ENCODE measurements around the gene SLC29A1.

SLC29A1 gene

GRCh38 chr6:44257025-44257752, 33.8 kb downstream of the SLC29A1 start, which contains the start of gene SLC35B2:
TSS of gene SLC35B2 (minus strand) at chr6:44257528. CDS start at chr6:44257410, 118 bp downstream.
- peak within 1 kb of the TSS; percentile 14 for H4K91ac ChIP-seq (ENCODE audit: low read depth, low read length, poor library complexity)
- peak; percentile 78 for DNase-seq (ENCODE audit: low spot score)
- WGBS, 2 donors (ENCODE audit: extremely low coverage in 2 of 2, insufficient read length in 2 of 2, insufficient replicate concordance in 1 of 2) = no CpG with 5 or more reads among the region's 80 CpGs

DNA sequence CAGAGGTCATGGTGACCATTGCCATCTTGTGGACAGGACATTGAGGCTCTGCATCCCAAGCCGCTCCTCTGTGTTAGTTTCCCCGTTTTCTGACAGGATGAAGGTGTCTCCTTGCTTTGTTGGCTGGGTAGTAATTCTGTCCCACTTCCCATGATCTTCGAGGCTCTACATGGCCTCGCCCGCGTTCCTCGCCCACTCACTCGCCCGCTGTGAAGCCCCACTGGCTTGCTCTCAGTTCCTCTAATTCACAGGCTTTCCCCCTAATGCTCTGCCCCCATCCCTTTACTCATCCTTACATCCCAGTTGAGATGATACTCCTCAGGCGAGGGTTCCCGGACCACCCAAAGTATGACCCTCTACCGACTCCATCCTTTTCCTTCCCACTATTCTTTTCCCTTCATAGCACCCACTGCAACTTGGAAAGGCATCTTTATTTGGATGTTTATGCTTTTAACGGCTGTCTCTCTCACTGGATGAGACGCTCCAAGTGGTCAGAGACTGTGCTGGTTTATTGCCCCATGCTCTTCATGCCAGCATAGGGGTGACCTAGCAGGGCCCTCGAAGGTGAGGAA, 34.4 kb downstream of the SLC29A1 start:
- Histone ChIP-seq H3K27ac (replicated peaks; ENCODE audit: low read length) (peak overlapping the region; percentile 35), H2BK5ac (ENCODE audit: low read length) (no peak overlapping the region), H3K36me3 (replicated peaks in 1 of 2; ENCODE audit: control insufficient read depth in 2 of 2, insufficient read depth in 2 of 2, low read length in 2 of 2) (peaks cover 40 to 79% of the 10 kb centered on the region in 2 donors), H3K9me3 (replicated peaks in 1 of 2; ENCODE audit: control insufficient read depth in 2 of 2, insufficient read depth in 1 of 2, low read depth in 1 of 2, low read length in 2 of 2) (no peaks in the 10 kb centered on the region), H2BK120ac (ENCODE audit: low read depth, low read length) (no peak overlapping the region), H3K14ac (ENCODE audit: low read length) (no peak overlapping the region), H3K4ac (ENCODE audit: low read length) (no peak overlapping the region), H2AFZ (ENCODE audit: low read length) (peak overlapping the region; percentile 91), H3K4me3 (ENCODE audit: low read length in 2 of 2) (peak overlapping the region; percentile 67 to 69), H4K8ac (ENCODE audit: low read depth, low read length) (no peak overlapping the region), H2AK5ac (ENCODE audit: low read depth, low read length) (peak overlapping the region; percentile 27), H3K79me1 (ENCODE audit: low read depth, low read length) (no peaks in the 10 kb centered on the region), H3K4me1 (ENCODE audit: control insufficient read depth in 2 of 2, insufficient read depth in 1 of 2, low read depth in 1 of 2, low read length in 2 of 2) (peaks cover 13 to 14% of the 10 kb centered on the region in 2 donors), H3K4me2 (ENCODE audit: insufficient read depth, low read length, poor library complexity, severe bottlenecking) (peak overlapping the region; percentile 98), H2BK12ac (ENCODE audit: low read length) (no peak overlapping the region), H2BK15ac (ENCODE audit: low read length) (no peak overlapping the region), H3K18ac (ENCODE audit: low read length) (peak overlapping the region; percentile 89), H3K27me3 (ENCODE audit: control insufficient read depth in 3 of 3, insufficient read depth in 3 of 3, low read depth in 1 of 3, low read length in 3 of 3) (no peaks in the 10 kb centered on the region), H3K23ac (ENCODE audit: low read depth, low read length, poor library complexity) (peak overlapping the region; percentile 92), H3K9ac (ENCODE audit: low read depth, low read length, poor library complexity) (no peak overlapping the region), H4K91ac (ENCODE audit: low read depth, low read length, poor library complexity) (no peak overlapping the region)
- no peak for DNase-seq (ENCODE audit: low spot score)
- WGBS, 2 donors (ENCODE audit: extremely low coverage in 2 of 2, insufficient read length in 2 of 2, insufficient replicate concordance in 1 of 2) = no CpG with 5 or more reads among the region's 15 CpGs

More at GRCh38 chr6:44257025-44257752, 33.8 kb downstream of the SLC29A1 start, which contains the start of gene SLC35B2:
- Histone ChIP-seq H2AK5ac (ENCODE audit: low read depth, low read length) (peak within 1 kb of the TSS; percentile 77), H3K4me2 (ENCODE audit: insufficient read depth, low read length, poor library complexity, severe bottlenecking) (peak within 1 kb of the TSS; percentile 98), H3K79me1 (ENCODE audit: low read depth, low read length) (no peaks in the 10 kb centered on the region), H3K18ac (ENCODE audit: low read length) (peak within 1 kb of the TSS; percentile 98), H3K9ac (ENCODE audit: low read depth, low read length, poor library complexity) (peak within 1 kb of the TSS; percentile 91), H2AFZ (ENCODE audit: low read length) (peak within 1 kb of the TSS; percentile 91), H3K14ac (ENCODE audit: low read length) (peak within 1 kb of the TSS; percentile 26), H2BK120ac (ENCODE audit: low read depth, low read length) (no peak within 1 kb of the TSS), H3K4ac (ENCODE audit: low read length) (peak within 1 kb of the TSS; percentile 72), H2BK5ac (ENCODE audit: low read length) (peak within 1 kb of the TSS; percentile 91), H3K36me3 (replicated peaks in 1 of 2; ENCODE audit: control insufficient read depth in 2 of 2, insufficient read depth in 2 of 2, low read length in 2 of 2) (peaks cover 42 to 80% of the 10 kb centered on the region in 2 donors), H3K23ac (ENCODE audit: low read depth, low read length, poor library complexity) (peak within 1 kb of the TSS; percentile 92), H3K4me3 (ENCODE audit: low read length in 2 of 2) (peak within 1 kb of the TSS; percentile 67 to 95), H3K4me1 (ENCODE audit: control insufficient read depth in 2 of 2, insufficient read depth in 1 of 2, low read depth in 1 of 2, low read length in 2 of 2) (peaks cover 12 to 14% of the 10 kb centered on the region in 2 donors), H3K9me3 (replicated peaks in 1 of 2; ENCODE audit: control insufficient read depth in 2 of 2, insufficient read depth in 1 of 2, low read depth in 1 of 2, low read length in 2 of 2) (no peaks in the 10 kb centered on the region), H2BK12ac (ENCODE audit: low read length) (no peak within 1 kb of the TSS), H2BK15ac (ENCODE audit: low read length) (peak within 1 kb of the TSS; percentile 55), H4K8ac (ENCODE audit: low read depth, low read length) (no peak within 1 kb of the TSS), H3K27me3 (ENCODE audit: control insufficient read depth in 3 of 3, insufficient read depth in 3 of 3, low read depth in 1 of 3, low read length in 3 of 3) (no peaks in the 10 kb centered on the region), H3K27ac (replicated peaks; ENCODE audit: low read length) (peak within 1 kb of the TSS; percentile 90)

GRCh38 chr6:44258325-44258863, 35.0 kb downstream of the SLC29A1 start:
- Histone ChIP-seq H3K9ac (ENCODE audit: low read depth, low read length, poor library complexity) (no peak overlapping the region), H3K4me3 (ENCODE audit: low read length in 2 of 2) (no peak overlapping the region), H2BK120ac (ENCODE audit: low read depth, low read length) (no peak overlapping the region), H3K14ac (ENCODE audit: low read length) (no peak overlapping the region), H2BK15ac (ENCODE audit: low read length) (no peak overlapping the region), H4K8ac (ENCODE audit: low read depth, low read length) (no peak overlapping the region), H4K91ac (ENCODE audit: low read depth, low read length, poor library complexity) (no peak overlapping the region), H3K27me3 (ENCODE audit: control insufficient read depth in 3 of 3, insufficient read depth in 3 of 3, low read depth in 1 of 3, low read length in 3 of 3) (no peaks in the 10 kb centered on the region), H3K4ac (ENCODE audit: low read length) (no peak overlapping the region), H3K18ac (ENCODE audit: low read length) (no peak overlapping the region), H3K23ac (ENCODE audit: low read depth, low read length, poor library complexity) (no peak overlapping the region), H3K4me2 (ENCODE audit: insufficient read depth, low read length, poor library complexity, severe bottlenecking) (no peak overlapping the region), H2BK5ac (ENCODE audit: low read length) (no peak overlapping the region), H3K27ac (replicated peaks; ENCODE audit: low read length) (no peak overlapping the region), H2AFZ (ENCODE audit: low read length) (no peak overlapping the region), H2BK12ac (ENCODE audit: low read length) (no peak overlapping the region), H3K4me1 (ENCODE audit: control insufficient read depth in 2 of 2, insufficient read depth in 1 of 2, low read depth in 1 of 2, low read length in 2 of 2) (peaks cover 17 to 19% of the 10 kb centered on the region in 2 donors), H3K9me3 (replicated peaks in 1 of 2; ENCODE audit: control insufficient read depth in 2 of 2, insufficient read depth in 1 of 2, low read depth in 1 of 2, low read length in 2 of 2) (no peaks in the 10 kb centered on the region), H3K36me3 (replicated peaks in 1 of 2; ENCODE audit: control insufficient read depth in 2 of 2, insufficient read depth in 2 of 2, low read length in 2 of 2) (peaks cover 34 to 77% of the 10 kb centered on the region in 2 donors), H3K79me1 (ENCODE audit: low read depth, low read length) (no peaks in the 10 kb centered on the region), H2AK5ac (ENCODE audit: low read depth, low read length) (no peak overlapping the region)
- no CpG with 5 or more reads among the region's 9 CpGs for WGBS, 2 donors (ENCODE audit: extremely low coverage in 2 of 2, insufficient read length in 2 of 2, insufficient replicate concordance in 1 of 2)
- no peak for DNase-seq (ENCODE audit: low spot score)

DNA sequence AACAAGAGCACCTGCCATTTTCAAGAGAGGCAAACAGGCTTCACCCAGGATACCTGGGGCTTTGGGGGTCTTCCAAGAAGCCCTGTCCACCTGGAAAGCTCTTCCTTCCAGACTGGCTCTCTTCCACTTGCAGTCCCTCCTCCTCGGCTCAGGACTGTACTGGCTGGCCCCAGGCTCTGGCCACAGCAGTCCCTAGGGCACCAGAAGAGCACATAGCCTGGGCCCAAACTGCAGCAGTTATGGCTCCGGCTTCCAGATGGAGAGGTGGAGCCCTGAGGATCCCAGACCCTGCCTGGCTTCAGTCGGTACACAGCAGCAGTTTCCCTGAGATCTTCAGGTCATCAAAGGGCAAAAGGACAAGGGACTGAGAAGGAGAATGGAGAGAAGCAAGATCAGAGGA, 35.5 kb downstream of the SLC29A1 start:
- Histone ChIP-seq H2BK120ac (ENCODE audit: low read depth, low read length) (no peak overlapping the region), H3K18ac (ENCODE audit: low read length) (no peak overlapping the region), H3K4me3 (ENCODE audit: low read length in 2 of 2) (no peak overlapping the region), H3K23ac (ENCODE audit: low read depth, low read length, poor library complexity) (no peak overlapping the region), H3K4ac (ENCODE audit: low read length) (no peak overlapping the region), H2BK5ac (ENCODE audit: low read length) (no peak overlapping the region), H4K8ac (ENCODE audit: low read depth, low read length) (no peak overlapping the region), H2AFZ (ENCODE audit: low read length) (no peak overlapping the region), H3K79me1 (ENCODE audit: low read depth, low read length) (no peaks in the 10 kb centered on the region), H2BK12ac (ENCODE audit: low read length) (no peak overlapping the region), H3K14ac (ENCODE audit: low read length) (no peak overlapping the region), H3K4me1 (ENCODE audit: control insufficient read depth in 2 of 2, insufficient read depth in 1 of 2, low read depth in 1 of 2, low read length in 2 of 2) (peaks cover 22 to 24% of the 10 kb centered on the region in 2 donors), H3K9ac (ENCODE audit: low read depth, low read length, poor library complexity) (no peak overlapping the region), H3K27ac (replicated peaks; ENCODE audit: low read length) (no peak overlapping the region), H3K4me2 (ENCODE audit: insufficient read depth, low read length, poor library complexity, severe bottlenecking) (no peak overlapping the region), H3K27me3 (ENCODE audit: control insufficient read depth in 3 of 3, insufficient read depth in 3 of 3, low read depth in 1 of 3, low read length in 3 of 3) (no peaks in the 10 kb centered on the region), H2AK5ac (ENCODE audit: low read depth, low read length) (no peak overlapping the region), H3K9me3 (replicated peaks in 1 of 2; ENCODE audit: control insufficient read depth in 2 of 2, insufficient read depth in 1 of 2, low read depth in 1 of 2, low read length in 2 of 2) (no peaks in the 10 kb centered on the region), H2BK15ac (ENCODE audit: low read length) (no peak overlapping the region), H3K36me3 (replicated peaks in 1 of 2; ENCODE audit: control insufficient read depth in 2 of 2, insufficient read depth in 2 of 2, low read length in 2 of 2) (peaks cover 31 to 72% of the 10 kb centered on the region in 2 donors), H4K91ac (ENCODE audit: low read depth, low read length, poor library complexity) (no peak overlapping the region)
- no peak for DNase-seq (ENCODE audit: low spot score)
- no CpG with 5 or more reads among the region's 3 CpGs for WGBS, 2 donors (ENCODE audit: extremely low coverage in 2 of 2, insufficient read length in 2 of 2, insufficient replicate concordance in 1 of 2)

Measured in neuronal stem cell (in vitro differentiated cells).